Activated B cell treated with CpG ODN at 0.5 μM for 24 hours (primary cell): ENCODE results near the gene MBTPS1. TPM values are rescaled to one million over a fixed set of nuclear protein-coding genes. Genes with fewer than 3 reads are reported as not detected.

Experiments used
- ATAC-seq: fragments of 200-7000 bp; cut with Tn5 transposase; one replicate; pipeline ENCODE4 v1.10.0; 2021; ENCODE audit warnings: low read depth, mild to moderate bottlenecking, moderate library complexity
- CTCF ChIA-PET: fragments of 350-600 bp; sonication (Branson Sonifier 250); formaldehyde crosslinking; loops from one replicate; lab custom pipeline; 2021; ENCODE audit warnings: antibody characterized with exemption; lab: Charles Lee
- POLR2A ChIA-PET: fragments of 350-600 bp; sonication (Branson Sonifier 250); formaldehyde crosslinking; loops from one replicate; lab custom pipeline; 2021; ENCODE audit warnings: antibody characterized with exemption; lab: Charles Lee
- DNase-seq: peaks from one replicate; pipeline ENCODE4 v3.0.0; 2022
- H3K27ac Mint-ChIP-seq: one replicate; pipeline ENCODE4 v1.8.0; 2020; ENCODE audit warnings: mixed read lengths
- H3K27me3 Mint-ChIP-seq: one replicate; pipeline ENCODE4 v1.8.0; 2021; ENCODE audit warnings: mixed read lengths
- H3K36me3 Mint-ChIP-seq: one replicate; pipeline ENCODE4 v1.8.0; 2021; ENCODE audit warnings: low read depth, mixed read lengths
- H3K4me1 Mint-ChIP-seq: one replicate; pipeline ENCODE4 v1.8.0; 2021; ENCODE audit warnings: mixed read lengths
- H3K4me3 Mint-ChIP-seq: one replicate; pipeline ENCODE4 v1.8.0; 2020; ENCODE audit warnings: mild to moderate bottlenecking, mixed read lengths
- H3K9me3 Mint-ChIP-seq: one replicate; pipeline ENCODE4 v1.8.0; 2020; ENCODE audit warnings: mixed read lengths
- intact Hi-C: fragments of 100-400 bp; cut with micrococcal nuclease; formaldehyde crosslinking; loops from one replicate; pipeline ENCODE4 v1.15.1; 2024
- total RNA-seq: library from RNA; stranded (reverse); gene quantifications from 2 replicates; pipeline ENCODE4 v1.2.3, GENCODE V29; 2022
- TF ChIP-seq, protein P1 (sequence below): fragments of 200-600 bp; IDR thresholded peaks from one replicate; pipeline ENCODE4 v1.8.0; 2022; ENCODE audit warnings: antibody characterized with exemption, mild to moderate bottlenecking

Gene MBTPS1
- 74.1 and 79.2 TPM in 2 replicates for total RNA-seq

DNA sequence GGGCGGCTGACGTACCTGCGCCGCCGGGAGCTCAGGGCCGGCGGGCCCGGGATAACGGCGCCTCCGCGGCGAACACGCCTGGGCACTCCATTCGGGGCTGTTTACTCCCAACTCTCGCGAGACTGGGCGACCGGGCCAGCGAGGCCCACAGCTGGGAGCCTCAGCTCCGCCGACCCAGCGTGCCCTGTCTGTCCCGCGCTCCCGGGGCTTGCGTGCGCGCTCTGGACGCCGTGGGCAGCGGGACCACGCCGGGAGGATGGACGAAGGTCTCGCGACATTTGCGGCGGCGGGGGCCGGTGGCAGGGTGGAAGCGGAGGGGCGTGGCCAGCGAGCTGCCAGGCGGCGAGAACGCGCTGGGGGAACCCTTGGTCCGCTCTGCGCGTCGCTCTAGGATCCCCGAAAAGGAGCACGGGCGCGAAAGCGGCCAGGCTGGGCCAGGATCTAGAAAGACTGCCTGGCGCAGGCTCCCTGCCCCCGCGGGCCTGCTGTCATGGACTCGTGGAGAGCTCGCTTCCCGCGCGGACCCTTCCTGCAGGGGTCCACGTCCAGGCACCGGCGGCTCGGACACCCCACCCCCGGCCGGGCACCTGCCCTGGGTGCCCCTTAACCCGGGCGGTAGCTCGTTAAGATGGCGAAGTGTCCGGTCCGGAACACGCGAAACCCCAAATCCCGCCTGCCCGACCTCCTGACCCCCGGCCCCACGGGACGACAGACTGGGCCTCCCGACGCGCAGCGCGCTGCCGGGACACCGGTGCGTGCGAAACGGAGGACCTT, at the start of gene MBTPS1:
MBTPS1 (minus strand) TSS at position 223 of the 774 bp plus-strand sequence. CDS start 15,159 bp downstream, outside the sequence.
- Mint-ChIP-seq H3K36me3 (peaks cover 8% of the 10 kb centered on the region), H3K27me3 (no peaks in the 10 kb centered on the region), H3K27ac (peak within 1 kb of the TSS; percentile 89), H3K4me3 (peak within 1 kb of the TSS; percentile 92), H3K4me1 (peaks cover 25% of the 10 kb centered on the region), H3K9me3 (no peaks in the 10 kb centered on the region)
- TF ChIP-seq, protein P1, sequence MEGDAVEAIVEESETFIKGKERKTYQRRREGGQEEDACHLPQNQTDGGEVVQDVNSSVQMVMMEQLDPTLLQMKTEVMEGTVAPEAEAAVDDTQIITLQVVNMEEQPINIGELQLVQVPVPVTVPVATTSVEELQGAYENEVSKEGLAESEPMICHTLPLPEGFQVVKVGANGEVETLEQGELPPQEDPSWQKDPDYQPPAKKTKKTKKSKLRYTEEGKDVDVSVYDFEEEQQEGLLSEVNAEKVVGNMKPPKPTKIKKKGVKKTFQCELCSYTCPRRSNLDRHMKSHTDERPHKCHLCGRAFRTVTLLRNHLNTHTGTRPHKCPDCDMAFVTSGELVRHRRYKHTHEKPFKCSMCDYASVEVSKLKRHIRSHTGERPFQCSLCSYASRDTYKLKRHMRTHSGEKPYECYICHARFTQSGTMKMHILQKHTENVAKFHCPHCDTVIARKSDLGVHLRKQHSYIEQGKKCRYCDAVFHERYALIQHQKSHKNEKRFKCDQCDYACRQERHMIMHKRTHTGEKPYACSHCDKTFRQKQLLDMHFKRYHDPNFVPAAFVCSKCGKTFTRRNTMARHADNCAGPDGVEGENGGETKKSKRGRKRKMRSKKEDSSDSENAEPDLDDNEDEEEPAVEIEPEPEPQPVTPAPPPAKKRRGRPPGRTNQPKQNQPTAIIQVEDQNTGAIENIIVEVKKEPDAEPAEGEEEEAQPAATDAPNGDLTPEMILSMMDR = no peak
- intact Hi-C loops = loop anchor here (1.0 kb wide), 3 partner anchors 16 to 29 kb away; partner anchors contain the start of genes DNAAF1 and HSDL1
- POLR2A ChIA-PET = interaction anchor here (0.9 to 4.9 kb wide), 17 partner anchors 9 to 489 kb away, joined by 3 to 47 read pairs (median 4); partner anchors contain the start of genes DNAAF1, HSBP1, HSDL1 and MLYCD
- peak; percentile 99 for DNase-seq
- peak; percentile 91 for ATAC-seq
- CTCF ChIA-PET = interaction anchor here (0.8 to 3.6 kb wide), 11 partner anchors 16 to 911 kb away, joined by 3 to 17 read pairs (median 6); partner anchors contain the start of genes DNAAF1, HSDL1, KIAA0513 and TAF1C

DNA sequence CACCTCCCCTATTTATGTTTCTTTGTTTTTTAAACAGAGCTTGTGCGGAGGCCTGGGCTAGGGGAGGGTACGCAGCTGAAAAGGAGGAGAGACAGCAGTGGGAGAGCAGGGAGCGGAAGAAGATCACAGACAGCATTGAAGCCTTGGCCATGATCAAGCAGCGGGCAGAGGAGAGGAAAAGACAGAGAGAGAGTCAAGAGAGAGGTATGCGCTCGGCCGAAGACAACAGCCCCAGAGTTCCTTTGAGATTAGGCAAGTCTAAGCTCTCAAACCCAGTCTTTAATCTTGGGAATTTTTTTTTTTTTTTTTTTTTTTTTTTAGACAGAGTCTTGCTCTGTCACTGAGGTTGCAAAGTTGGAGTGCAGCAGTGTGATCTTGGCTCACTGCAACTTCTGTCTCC, 49.0 kb upstream of the MBTPS1 start:
- no peak overlapping the region for H3K4me3 Mint-ChIP-seq
- TF ChIP-seq, protein P1 = no peak
- no peaks in the 10 kb centered on the region for H3K9me3 Mint-ChIP-seq
- no peaks in the 10 kb centered on the region for H3K4me1 Mint-ChIP-seq
- no peak for ATAC-seq
- peaks cover 27% of the 10 kb centered on the region for H3K27me3 Mint-ChIP-seq
- H3K27ac Mint-ChIP-seq = no peak overlapping the region
- H3K36me3 Mint-ChIP-seq = no peaks in the 10 kb centered on the region
- ChIA-PET CTCF (no interaction called here), POLR2A (no interaction called here)
- no peak for DNase-seq
- intact Hi-C loops = no loop called here

DNA sequence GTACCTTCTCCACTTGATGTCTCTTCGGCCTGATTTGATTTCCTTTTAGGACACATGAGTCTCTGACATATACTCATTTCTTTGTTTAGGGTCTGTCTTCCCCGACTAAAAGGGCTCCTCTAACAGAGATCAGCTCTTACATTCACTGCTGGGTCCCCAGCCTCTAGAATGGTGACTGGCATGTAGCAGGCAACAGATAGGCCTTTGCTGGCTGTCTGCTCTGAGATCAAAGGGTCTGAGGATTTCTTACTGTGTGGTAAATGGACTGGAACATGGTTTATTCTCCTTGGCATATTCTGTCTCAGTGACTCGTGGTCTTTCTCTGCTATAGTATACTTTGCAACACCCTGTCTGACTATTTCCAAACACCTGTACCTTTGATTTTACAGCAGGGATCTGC, 45.1 kb upstream of the MBTPS1 start:
- intact Hi-C loops = no loop called here
- ChIA-PET POLR2A (no interaction called here), CTCF (no interaction called here)
- H3K4me1 Mint-ChIP-seq = no peaks in the 10 kb centered on the region
- H3K27ac Mint-ChIP-seq = no peak overlapping the region
- DNase-seq (no peak), ATAC-seq (no peak)
- no peaks in the 10 kb centered on the region for H3K36me3 Mint-ChIP-seq
- TF ChIP-seq, protein P1 = no peak
- no peaks in the 10 kb centered on the region for H3K9me3 Mint-ChIP-seq
- no peak overlapping the region for H3K4me3 Mint-ChIP-seq
- H3K27me3 Mint-ChIP-seq = peaks cover 20% of the 10 kb centered on the region

DNA sequence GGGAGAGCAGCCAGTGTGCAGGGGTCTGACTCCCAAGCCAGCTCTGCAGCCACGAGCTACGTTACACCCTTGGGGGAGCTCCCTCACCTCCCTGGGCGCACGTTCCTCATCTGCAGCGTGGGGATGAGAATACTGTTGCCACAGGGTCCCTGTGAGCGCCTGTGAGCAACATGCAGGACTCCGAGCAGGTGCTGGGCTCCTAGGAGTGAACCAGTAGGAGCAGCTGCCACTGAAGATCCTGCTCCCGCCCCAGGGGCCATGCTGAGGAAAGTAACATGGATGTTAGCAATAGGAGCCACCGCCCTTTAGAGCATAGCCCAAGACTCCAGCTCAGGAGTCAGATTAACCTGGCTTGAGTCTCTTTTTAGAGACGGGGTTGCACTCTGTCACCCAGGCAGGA, 44.3 kb upstream of the MBTPS1 start:
- peaks cover 21% of the 10 kb centered on the region for H3K27me3 Mint-ChIP-seq

DNA sequence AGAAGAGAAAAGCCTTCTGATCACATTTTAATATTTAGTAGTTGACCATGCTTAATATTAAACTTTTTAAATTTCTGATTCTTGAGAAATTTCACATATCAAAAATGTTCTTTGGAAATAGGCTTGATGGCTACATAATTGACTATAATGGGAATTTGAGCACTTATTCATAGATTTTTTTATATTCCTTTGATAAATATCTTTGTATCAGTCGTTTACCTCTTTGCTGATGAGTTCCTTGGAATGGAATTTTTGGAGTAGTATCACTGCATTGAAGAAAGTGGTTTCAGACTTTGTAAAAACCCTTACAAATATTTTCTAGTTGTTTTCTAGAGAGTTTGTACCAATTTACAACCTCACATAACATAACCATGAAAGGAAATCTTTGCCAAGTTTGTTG, 43.1 kb upstream of the MBTPS1 start:
- intact Hi-C loops = no loop called here
- ChIA-PET CTCF (no interaction called here), POLR2A (no interaction called here)
- TF ChIP-seq, protein P1 = no peak
- DNase-seq (no peak), ATAC-seq (no peak)
- Mint-ChIP-seq H3K4me1 (no peaks in the 10 kb centered on the region), H3K36me3 (no peaks in the 10 kb centered on the region), H3K9me3 (no peaks in the 10 kb centered on the region), H3K27me3 (peaks cover 20% of the 10 kb centered on the region), H3K27ac (no peak overlapping the region), H3K4me3 (no peak overlapping the region)

More for the DNA sequence above, 44.3 kb upstream of the MBTPS1 start:
- Mint-ChIP-seq H3K4me1 (no peaks in the 10 kb centered on the region), H3K36me3 (no peaks in the 10 kb centered on the region), H3K27ac (no peak overlapping the region), H3K4me3 (no peak overlapping the region), H3K9me3 (no peaks in the 10 kb centered on the region)
- DNase-seq = no peak
- TF ChIP-seq, protein P1 = no peak
- ChIA-PET CTCF (no interaction called here), POLR2A (interaction anchor here (0.7 kb wide), 1 partner anchor 54 kb away, joined by 5 read pairs; no protein-coding TSS in a partner anchor)
- no peak for ATAC-seq
- intact Hi-C loops = no loop called here
